Mesothelial cell of epicardium (in vitro differentiated cells): ENCODE data around the gene PLCB1. TPM values are rescaled to one million over a fixed set of nuclear protein-coding genes. Genes with fewer than 3 reads are reported as not detected.

ENCODE experiments used
- DNase-seq, 2 experiments: peaks; one replicate each; pipeline ENCODE4 v3.0.0; 2021; ENCODE audit warnings: low spot score in 2 of 2; ENCODE audit not compliant: unreplicated experiment in 2 of 2
- H3K27ac Mint-ChIP-seq: 2 replicates; pipeline ENCODE4 v1.8.0; 2021; ENCODE audit warnings: mixed read lengths
- H3K27me3 Mint-ChIP-seq: 2 replicates; pipeline ENCODE4 v1.8.0; 2021; ENCODE audit warnings: low read depth, mixed read lengths
- H3K36me3 Mint-ChIP-seq: 2 replicates; pipeline ENCODE4 v1.8.0; 2021; ENCODE audit warnings: mixed read lengths
- H3K4me1 Mint-ChIP-seq: 2 replicates; pipeline ENCODE4 v1.8.0; 2021; ENCODE audit warnings: mixed read lengths
- H3K4me3 Mint-ChIP-seq: 2 replicates; pipeline ENCODE4 v1.8.0; 2021; ENCODE audit warnings: mild to moderate bottlenecking, moderate library complexity, mixed read lengths
- H3K9me3 Mint-ChIP-seq: 2 replicates; pipeline ENCODE4 v1.8.0; 2021; ENCODE audit warnings: mixed read lengths
- CTCF ChIP-seq: fragments of 200-600 bp; sonication (generic); IDR thresholded peaks from one replicate; pipeline ENCODE4 v1.5.0; 2021; ENCODE audit warnings: antibody characterized with exemption; ENCODE audit not compliant: unreplicated experiment
- total RNA-seq: library from RNA; stranded (reverse); gene quantifications from 3 replicates; pipeline ENCODE4 v1.2.1, GENCODE V29; 2021

Gene PLCB1
- total RNA-seq, 1 donor from 2014 or later, result 41.5 TPM

GRCh38 chr20:8876366-8876765 lies 744.3 kb downstream of the PLCB1 start:
- DNase-seq, result no peak
- H3K27me3 Mint-ChIP-seq, result no peaks in the 10 kb centered on the region
- no peaks in the 10 kb centered on the region for H3K9me3 Mint-ChIP-seq
- no peak for TF ChIP-seq CTCF
- no peaks in the 10 kb centered on the region for H3K36me3 Mint-ChIP-seq
- no peak overlapping the region for H3K4me3 Mint-ChIP-seq
- H3K27ac Mint-ChIP-seq, result no peak overlapping the region
- peaks cover 27% of the 10 kb centered on the region for H3K4me1 Mint-ChIP-seq

- H3K4me3 Mint-ChIP-seq, result no peak overlapping the region
- H3K9me3 Mint-ChIP-seq, result no peaks in the 10 kb centered on the region
- no peak overlapping the region for H3K27ac Mint-ChIP-seq
- TF ChIP-seq CTCF, result no peak
- DNase-seq, result no peak
- H3K36me3 Mint-ChIP-seq, result peaks cover 5% of the 10 kb centered on the region
- no peaks in the 10 kb centered on the region for H3K27me3 Mint-ChIP-seq
- peaks cover 24% of the 10 kb centered on the region for H3K4me1 Mint-ChIP-seq
Observed at GRCh38 chr20:8877294-8877693, 745.2 kb downstream of the PLCB1 start.

- no peaks in the 10 kb centered on the region for H3K27me3 Mint-ChIP-seq
- TF ChIP-seq CTCF, result no peak
- no peaks in the 10 kb centered on the region for H3K9me3 Mint-ChIP-seq
- H3K27ac Mint-ChIP-seq, result no peak overlapping the region
- H3K36me3 Mint-ChIP-seq, result peaks cover 5% of the 10 kb centered on the region
- no peak for DNase-seq
- peaks cover 21% of the 10 kb centered on the region for H3K4me1 Mint-ChIP-seq
- no peak overlapping the region for H3K4me3 Mint-ChIP-seq
Observed at GRCh38 chr20:8879669-8880068, 747.6 kb downstream of the PLCB1 start.

- Mint-ChIP-seq H3K36me3 (peaks cover 5% of the 10 kb centered on the region), H3K27ac (no peak overlapping the region), H3K9me3 (no peaks in the 10 kb centered on the region), H3K4me3 (no peak overlapping the region), H3K27me3 (no peaks in the 10 kb centered on the region), H3K4me1 (peaks cover 21% of the 10 kb centered on the region)
- no peak for TF ChIP-seq CTCF
- DNase-seq, result no peak
Observed at GRCh38 chr20:8880085-8880853, 748.2 kb downstream of the PLCB1 start.

GRCh38 chr20:8891039-8891438 lies 759.0 kb downstream of the PLCB1 start:
- Mint-ChIP-seq H3K4me1 (no peaks in the 10 kb centered on the region), H3K36me3 (peaks cover 14% of the 10 kb centered on the region), H3K4me3 (no peak overlapping the region), H3K27ac (no peak overlapping the region), H3K9me3 (peaks cover 45% of the 10 kb centered on the region), H3K27me3 (no peaks in the 10 kb centered on the region)
- no peak for TF ChIP-seq CTCF
- DNase-seq, result no peak

GRCh38 chr20:8895472-8895871 lies 763.4 kb downstream of the PLCB1 start:
- Mint-ChIP-seq H3K36me3 (peaks cover 8% of the 10 kb centered on the region), H3K27ac (no peak overlapping the region), H3K27me3 (no peaks in the 10 kb centered on the region), H3K9me3 (peaks cover 32% of the 10 kb centered on the region), H3K4me1 (no peaks in the 10 kb centered on the region), H3K4me3 (no peak overlapping the region)
- no peak for DNase-seq
- TF ChIP-seq CTCF, result no peak
